SK-N-SH (cell line): Measurements from ENCODE around the gene SPG11.

Experiments used
- EP300 ChIP-seq, 2 experiments: IDR thresholded peaks; 2 replicates each; pipeline versions ENCODE4 v1.4.0 to v1.6.1; 2012; ENCODE audit warnings: borderline replicate concordance in 1 of 2, low read depth in 1 of 2, low read length in 1 of 2
- EZH2phosphoT487 ChIP-seq: fragments of 200-600 bp; sonication (generic); IDR thresholded peaks from 2 replicates; pipeline ENCODE4 v1.6.1; 2017; ENCODE audit warnings: low read depth, mixed run types, mild to moderate bottlenecking, antibody characterized with exemption, moderate library complexity, borderline replicate concordance
- FOXM1 ChIP-seq: IDR thresholded peaks from 2 replicates; pipeline ENCODE4 v1.4.0; 2012; ENCODE audit warnings: low read depth, mild to moderate bottlenecking
- GABPA ChIP-seq: IDR thresholded peaks from 2 replicates; pipeline ENCODE4 v1.4.0; 2012; ENCODE audit warnings: low read depth, mild to moderate bottlenecking
- JUND ChIP-seq: IDR thresholded peaks from 2 replicates; pipeline ENCODE4 v1.4.0; 2012
- MEF2A ChIP-seq: IDR thresholded peaks from 2 replicates; pipeline ENCODE4 v1.4.0; 2012; ENCODE audit warnings: low read depth, borderline replicate concordance
- RAD21 ChIP-seq: IDR thresholded peaks from 2 replicates; pipeline ENCODE4 v1.6.1; 2012; ENCODE audit warnings: mild to moderate bottlenecking, low read length
- TCF12 ChIP-seq: IDR thresholded peaks from 2 replicates; pipeline ENCODE4 v1.4.0; 2012
- YY1 ChIP-seq: IDR thresholded peaks from 2 replicates; pipeline ENCODE4 v1.4.0; 2012; ENCODE audit warnings: low read depth, mild to moderate bottlenecking
- TF ChIP-seq, protein P1 (sequence below): fragments of 200-600 bp; sonication (generic); IDR thresholded peaks from 2 replicates; pipeline ENCODE4 v1.6.1; 2017; ENCODE audit warnings: antibody characterized with exemption, mild to moderate bottlenecking, moderate library complexity
- TF ChIP-seq, protein P2 (sequence below): fragments of 150-350 bp; IDR thresholded peaks from 2 replicates; pipeline ENCODE4 v1.6.1; 2016; ENCODE audit warnings: mild to moderate bottlenecking, low read depth, low read length
- TF ChIP-seq, protein P3 (sequence below): IDR thresholded peaks from 2 replicates; pipeline ENCODE4 v1.4.0; 2012; ENCODE audit warnings: low read depth, borderline replicate concordance

DNA sequence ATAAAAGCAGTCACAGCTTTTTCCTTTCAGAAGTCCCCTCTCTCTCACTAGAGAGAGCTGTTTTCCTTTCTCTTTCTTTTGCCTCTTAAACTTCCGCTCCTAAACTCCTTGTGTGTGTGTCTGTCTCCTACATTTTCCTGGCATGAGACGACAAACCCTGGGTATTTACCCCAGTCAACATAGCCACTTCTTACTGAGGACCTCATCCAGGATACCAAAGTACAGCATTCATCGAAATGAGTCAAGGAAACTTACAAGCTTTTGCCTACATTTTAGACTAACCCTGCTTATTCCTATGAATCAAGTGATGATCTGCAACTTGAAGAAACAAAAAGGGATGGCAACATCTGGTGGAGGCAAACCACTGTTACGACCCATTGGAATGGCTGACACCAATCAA, 31.0 kb upstream of the SPG11 start:
- TF ChIP-seq JUND = no peak
- TF ChIP-seq MEF2A = no peak
- TF ChIP-seq, protein P1, sequence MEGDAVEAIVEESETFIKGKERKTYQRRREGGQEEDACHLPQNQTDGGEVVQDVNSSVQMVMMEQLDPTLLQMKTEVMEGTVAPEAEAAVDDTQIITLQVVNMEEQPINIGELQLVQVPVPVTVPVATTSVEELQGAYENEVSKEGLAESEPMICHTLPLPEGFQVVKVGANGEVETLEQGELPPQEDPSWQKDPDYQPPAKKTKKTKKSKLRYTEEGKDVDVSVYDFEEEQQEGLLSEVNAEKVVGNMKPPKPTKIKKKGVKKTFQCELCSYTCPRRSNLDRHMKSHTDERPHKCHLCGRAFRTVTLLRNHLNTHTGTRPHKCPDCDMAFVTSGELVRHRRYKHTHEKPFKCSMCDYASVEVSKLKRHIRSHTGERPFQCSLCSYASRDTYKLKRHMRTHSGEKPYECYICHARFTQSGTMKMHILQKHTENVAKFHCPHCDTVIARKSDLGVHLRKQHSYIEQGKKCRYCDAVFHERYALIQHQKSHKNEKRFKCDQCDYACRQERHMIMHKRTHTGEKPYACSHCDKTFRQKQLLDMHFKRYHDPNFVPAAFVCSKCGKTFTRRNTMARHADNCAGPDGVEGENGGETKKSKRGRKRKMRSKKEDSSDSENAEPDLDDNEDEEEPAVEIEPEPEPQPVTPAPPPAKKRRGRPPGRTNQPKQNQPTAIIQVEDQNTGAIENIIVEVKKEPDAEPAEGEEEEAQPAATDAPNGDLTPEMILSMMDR = no peak
- no peak for TF ChIP-seq EP300 (IDR thresholded peaks at IDR 0.05; ENCODE audit: borderline replicate concordance in 1 of 2, low read depth in 1 of 2, low read length in 1 of 2)
- no peak for TF ChIP-seq EZH2phosphoT487
- no peak for TF ChIP-seq FOXM1
- TF ChIP-seq RAD21 = no peak
- TF ChIP-seq, protein P2, sequence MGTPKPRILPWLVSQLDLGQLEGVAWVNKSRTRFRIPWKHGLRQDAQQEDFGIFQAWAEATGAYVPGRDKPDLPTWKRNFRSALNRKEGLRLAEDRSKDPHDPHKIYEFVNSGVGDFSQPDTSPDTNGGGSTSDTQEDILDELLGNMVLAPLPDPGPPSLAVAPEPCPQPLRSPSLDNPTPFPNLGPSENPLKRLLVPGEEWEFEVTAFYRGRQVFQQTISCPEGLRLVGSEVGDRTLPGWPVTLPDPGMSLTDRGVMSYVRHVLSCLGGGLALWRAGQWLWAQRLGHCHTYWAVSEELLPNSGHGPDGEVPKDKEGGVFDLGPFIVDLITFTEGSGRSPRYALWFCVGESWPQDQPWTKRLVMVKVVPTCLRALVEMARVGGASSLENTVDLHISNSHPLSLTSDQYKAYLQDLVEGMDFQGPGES = no peak
- TF ChIP-seq YY1 = no peak
- TF ChIP-seq GABPA = no peak
- TF ChIP-seq, protein P3, sequence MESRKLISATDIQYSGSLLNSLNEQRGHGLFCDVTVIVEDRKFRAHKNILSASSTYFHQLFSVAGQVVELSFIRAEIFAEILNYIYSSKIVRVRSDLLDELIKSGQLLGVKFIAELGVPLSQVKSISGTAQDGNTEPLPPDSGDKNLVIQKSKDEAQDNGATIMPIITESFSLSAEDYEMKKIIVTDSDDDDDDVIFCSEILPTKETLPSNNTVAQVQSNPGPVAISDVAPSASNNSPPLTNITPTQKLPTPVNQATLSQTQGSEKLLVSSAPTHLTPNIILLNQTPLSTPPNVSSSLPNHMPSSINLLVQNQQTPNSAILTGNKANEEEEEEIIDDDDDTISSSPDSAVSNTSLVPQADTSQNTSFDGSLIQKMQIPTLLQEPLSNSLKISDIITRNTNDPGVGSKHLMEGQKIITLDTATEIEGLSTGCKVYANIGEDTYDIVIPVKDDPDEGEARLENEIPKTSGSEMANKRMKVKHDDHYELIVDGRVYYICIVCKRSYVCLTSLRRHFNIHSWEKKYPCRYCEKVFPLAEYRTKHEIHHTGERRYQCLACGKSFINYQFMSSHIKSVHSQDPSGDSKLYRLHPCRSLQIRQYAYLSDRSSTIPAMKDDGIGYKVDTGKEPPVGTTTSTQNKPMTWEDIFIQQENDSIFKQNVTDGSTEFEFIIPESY = no peak
- no peak for TF ChIP-seq TCF12
